Mucosa of descending colon (tissue), 3 donors: ENCODE measurements around the gene B3GNT3. TPM values are rescaled to one million over a fixed set of nuclear protein-coding genes. Genes with fewer than 3 reads are reported as not detected.
A peak's percentile ranks its signal among the peaks of the same experiment; 100 is the strongest.

ENCODE experiments used
- ATAC-seq: fragments of 200-7000 bp; cut with Tn5 transposase; one replicate; pipeline ENCODE4 v1.9.1; 2020; ENCODE audit warnings: mild to moderate bottlenecking, moderate library complexity
- DNase-seq, 3 donors: peaks; one replicate each; pipeline ENCODE4 v3.0.0-alpha.2; 2020
- H3K36me3 ChIP-seq: fragments of 200-600 bp; one replicate; pipeline ENCODE4 v1.8.0; 2021; ENCODE audit warnings: low read depth, mild to moderate bottlenecking
- H3K4me1 ChIP-seq: fragments of 200-600 bp; one replicate; pipeline ENCODE4 v1.8.0; 2021; ENCODE audit warnings: low read depth, mild to moderate bottlenecking
- H3K4me3 ChIP-seq: fragments of 200-600 bp; one replicate; pipeline ENCODE4 v1.8.0; 2021; ENCODE audit warnings: mild to moderate bottlenecking
- H3K9me3 ChIP-seq: fragments of 200-600 bp; one replicate; pipeline ENCODE4 v1.8.0; 2021; ENCODE audit warnings: mild to moderate bottlenecking
- CTCF ChIP-seq: fragments of 200-600 bp; IDR thresholded peaks from one replicate; pipeline ENCODE4 v1.8.0; 2022; ENCODE audit warnings: antibody characterized with exemption, mild to moderate bottlenecking
- intact Hi-C, 2 donors: fragments of 100-400 bp; cut with DNase I in 1 of 2; cut with micrococcal nuclease in 1 of 2; formaldehyde crosslinking; loops; one replicate each; pipeline versions ENCODE4 v1.11.0 to v1.11.1; 2022; cut with DNase I, micrococcal nuclease
- total RNA-seq, 3 donors: library from RNA; stranded (reverse); fragmentation: NEBNext Ultra II Directional in 2 of 3; extraction: Animal tissue kit (Norgen Biotek cat#: 25700) in 2 of 3; gene quantifications; one replicate each; pipeline versions ENCODE4 v1.2.1 to v1.2.4, GENCODE V29; 2021 to 2023
- donor health status: DM: no; HTN: no; CAD: no; lungs with moderate emphysema.
- donor health status: DM: no; HTN: no; CAD: no.
- donor health status: DM: no; HTN: yes; CAD: no.

Gene B3GNT3
- total RNA-seq, 3 donors from 2014 or later, result 77.6 to 205 (median 189) TPM

- intact Hi-C loops, result no loop called here
- H3K4me1 ChIP-seq, result peaks cover 12% of the 10 kb centered on the region
- no peaks in the 10 kb centered on the region for H3K36me3 ChIP-seq
- TF ChIP-seq CTCF, result no peak
- DNase-seq (peak; percentile 69 to 90 (median 72)), ATAC-seq (peak; percentile 73)
- no peaks in the 10 kb centered on the region for H3K9me3 ChIP-seq
- H3K4me3 ChIP-seq, result no peak within 1 kb of the TSS
Measured at GRCh38 chr19:17751103-17751911, 43.6 kb upstream of the B3GNT3 start, which contains the start of gene FCHO1. TSS of gene FCHO1 (plus strand) at chr19:17751477. CDS start at chr19:17755165, 3,688 bp downstream.

GRCh38 chr19:17751912-17752273, 43.0 kb upstream of the B3GNT3 start:
- intact Hi-C loops, result no loop called here

GRCh38 chr19:17752865-17753639, 41.9 kb upstream of the B3GNT3 start:
- no peak for TF ChIP-seq CTCF

More at GRCh38 chr19:17751912-17752273, 43.0 kb upstream of the B3GNT3 start:
- Histone ChIP-seq H3K9me3 (no peaks in the 10 kb centered on the region), H3K4me1 (peaks cover 12% of the 10 kb centered on the region), H3K4me3 (no peak overlapping the region), H3K36me3 (no peaks in the 10 kb centered on the region)
- TF ChIP-seq CTCF, result no peak
- ATAC-seq (no peak), DNase-seq (no peak)

GRCh38 chr19:17753976-17754375, 41.0 kb upstream of the B3GNT3 start:
- intact Hi-C loops, result no loop called here
- no peak for TF ChIP-seq CTCF
- H3K9me3 ChIP-seq, result no peaks in the 10 kb centered on the region
- DNase-seq (no peak), ATAC-seq (no peak)
- no peak overlapping the region for H3K4me3 ChIP-seq
- no peaks in the 10 kb centered on the region for H3K36me3 ChIP-seq
- no peaks in the 10 kb centered on the region for H3K4me1 ChIP-seq

More at GRCh38 chr19:17752865-17753639, 41.9 kb upstream of the B3GNT3 start:
- Histone ChIP-seq H3K4me3 (no peak overlapping the region), H3K36me3 (no peaks in the 10 kb centered on the region), H3K4me1 (peaks cover 2% of the 10 kb centered on the region), H3K9me3 (no peaks in the 10 kb centered on the region)
- no peak for DNase-seq
- ATAC-seq, result no peak
- intact Hi-C loops, result no loop called here

GRCh38 chr19:17754634-17755442, 40.1 kb upstream of the B3GNT3 start:
- DNase-seq, result no peak
- TF ChIP-seq CTCF, result no peak
- no peaks in the 10 kb centered on the region for H3K36me3 ChIP-seq
- intact Hi-C loops, result no loop called here
- H3K4me3 ChIP-seq, result no peak overlapping the region
- ATAC-seq, result peak; percentile 31
- H3K9me3 ChIP-seq, result no peaks in the 10 kb centered on the region
- no peaks in the 10 kb centered on the region for H3K4me1 ChIP-seq
